KOPT-K1 (cell line): Measurements from ENCODE around the gene ANO5.

ENCODE experiments used
- H3K27ac ChIP-seq: fragments of 200-600 bp; sonication (generic); 2 replicates; pipeline ENCODE4 v1.5.1; 2016; ENCODE audit warnings: antibody characterized with exemption, mild to moderate bottlenecking, low read depth, low read length; ENCODE audit not compliant: poor library complexity, severe bottlenecking
- H3K36me3 ChIP-seq: fragments of 200-600 bp; sonication (generic); 2 replicates; pipeline ENCODE4 v1.5.1; 2017; ENCODE audit warnings: antibody characterized with exemption, mild to moderate bottlenecking, low read length, moderate library complexity; ENCODE audit not compliant: insufficient read depth
- H3K9me3 ChIP-seq: fragments of 200-600 bp; sonication (generic); 2 replicates; pipeline ENCODE4 v1.5.1; 2017; ENCODE audit warnings: antibody characterized with exemption, low read length, mild to moderate bottlenecking; ENCODE audit not compliant: insufficient read depth, poor library complexity, severe bottlenecking

The ANO5 gene, protein sequence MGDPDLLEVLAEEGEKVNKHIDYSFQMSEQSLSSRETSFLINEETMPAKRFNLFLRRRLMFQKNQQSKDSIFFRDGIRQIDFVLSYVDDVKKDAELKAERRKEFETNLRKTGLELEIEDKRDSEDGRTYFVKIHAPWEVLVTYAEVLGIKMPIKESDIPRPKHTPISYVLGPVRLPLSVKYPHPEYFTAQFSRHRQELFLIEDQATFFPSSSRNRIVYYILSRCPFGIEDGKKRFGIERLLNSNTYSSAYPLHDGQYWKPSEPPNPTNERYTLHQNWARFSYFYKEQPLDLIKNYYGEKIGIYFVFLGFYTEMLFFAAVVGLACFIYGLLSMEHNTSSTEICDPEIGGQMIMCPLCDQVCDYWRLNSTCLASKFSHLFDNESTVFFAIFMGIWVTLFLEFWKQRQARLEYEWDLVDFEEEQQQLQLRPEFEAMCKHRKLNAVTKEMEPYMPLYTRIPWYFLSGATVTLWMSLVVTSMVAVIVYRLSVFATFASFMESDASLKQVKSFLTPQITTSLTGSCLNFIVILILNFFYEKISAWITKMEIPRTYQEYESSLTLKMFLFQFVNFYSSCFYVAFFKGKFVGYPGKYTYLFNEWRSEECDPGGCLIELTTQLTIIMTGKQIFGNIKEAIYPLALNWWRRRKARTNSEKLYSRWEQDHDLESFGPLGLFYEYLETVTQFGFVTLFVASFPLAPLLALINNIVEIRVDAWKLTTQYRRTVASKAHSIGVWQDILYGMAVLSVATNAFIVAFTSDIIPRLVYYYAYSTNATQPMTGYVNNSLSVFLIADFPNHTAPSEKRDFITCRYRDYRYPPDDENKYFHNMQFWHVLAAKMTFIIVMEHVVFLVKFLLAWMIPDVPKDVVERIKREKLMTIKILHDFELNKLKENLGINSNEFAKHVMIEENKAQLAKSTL

DNA sequence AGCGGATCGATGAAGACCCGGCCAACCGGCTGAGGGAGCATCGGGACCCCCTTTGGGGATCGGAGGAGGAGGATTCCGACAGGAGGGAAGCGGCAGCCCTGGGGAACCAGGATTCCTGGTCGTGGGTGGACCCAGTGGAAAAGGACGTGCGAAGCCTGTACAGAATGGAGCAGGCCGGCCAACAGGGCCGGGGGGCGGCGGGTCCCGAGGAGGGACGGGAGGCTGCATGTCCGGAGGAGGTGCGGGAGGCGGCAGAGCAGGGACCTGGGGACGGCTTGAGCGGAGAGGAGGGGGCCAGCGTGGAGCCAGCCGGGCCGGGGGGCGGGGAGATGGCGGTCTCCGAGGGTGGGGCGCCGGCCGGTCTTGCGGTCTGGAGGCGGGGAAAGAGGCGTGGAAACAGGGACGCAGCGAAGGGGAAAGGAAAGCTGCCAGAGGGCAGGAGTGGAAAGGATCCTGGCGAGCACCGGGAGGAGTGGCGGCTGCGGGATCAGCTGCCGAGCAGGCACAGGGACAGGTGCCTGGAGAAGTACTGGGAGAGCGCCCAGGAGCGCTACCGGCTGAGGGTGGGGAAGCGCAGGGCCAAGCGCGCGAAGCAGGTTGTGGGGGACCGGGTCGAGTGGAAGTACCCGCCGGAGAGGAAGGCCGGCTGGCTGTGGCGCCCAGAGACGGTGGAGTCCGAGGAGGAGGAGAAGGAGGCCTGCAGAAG is at the start of gene ANO5:
Gene ANO5 (plus strand): TSS at position 444 of the 706 bp plus-strand sequence. CDS start 408 bp downstream, outside the sequence.
- H3K36me3 ChIP-seq, result no peaks in the 10 kb centered on the region
- peaks cover 18% of the 10 kb centered on the region for H3K9me3 ChIP-seq
- H3K27ac ChIP-seq, result no peak within 1 kb of the TSS

DNA sequence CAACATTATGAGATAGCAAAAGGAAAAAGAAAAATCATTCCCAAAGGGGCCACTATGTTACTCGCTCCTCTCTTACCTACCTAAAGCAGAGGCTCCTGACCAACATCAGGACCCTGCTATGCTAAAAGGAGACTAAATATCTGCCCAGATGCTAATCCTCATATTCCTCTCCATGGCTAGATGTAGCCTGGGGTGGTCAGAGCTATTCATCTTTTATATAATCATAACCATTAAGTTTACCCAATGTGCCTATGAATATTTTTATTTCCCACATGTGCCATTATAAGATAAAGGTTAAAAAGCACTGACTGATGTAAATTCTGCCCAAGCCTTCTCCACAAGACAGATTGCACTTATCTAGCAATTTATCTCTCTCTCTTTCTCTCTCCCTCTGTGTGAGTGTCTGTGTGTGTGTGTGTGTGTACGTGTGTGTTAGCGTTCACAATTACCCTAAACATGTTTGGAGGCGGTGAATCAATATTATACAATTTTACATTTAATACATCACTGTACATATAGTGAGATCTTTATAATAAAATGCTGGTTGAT is 41.2 kb upstream of the ANO5 start:
- no peaks in the 10 kb centered on the region for H3K36me3 ChIP-seq
- no peak overlapping the region for H3K27ac ChIP-seq
- H3K9me3 ChIP-seq, result no peaks in the 10 kb centered on the region

DNA sequence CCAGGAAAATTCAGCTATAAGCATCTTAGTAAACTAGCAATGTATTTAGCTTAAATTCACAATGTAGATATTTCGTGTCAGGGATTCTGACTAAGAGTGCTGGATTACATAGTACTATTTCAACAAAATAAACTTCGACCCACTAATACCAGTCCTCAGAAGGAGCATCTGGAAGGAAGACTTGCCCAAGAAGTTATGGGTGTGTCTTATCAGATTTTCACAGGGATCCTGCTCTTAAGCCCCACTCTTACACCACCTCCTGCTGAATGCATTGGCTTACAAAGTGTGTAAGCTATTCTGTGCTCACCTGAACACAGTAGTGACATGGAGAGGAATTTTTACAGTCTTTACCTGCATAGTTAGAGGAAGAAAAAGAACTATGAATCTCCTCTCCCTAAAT is 35.4 kb upstream of the ANO5 start:
- Histone ChIP-seq H3K27ac (no peak overlapping the region), H3K36me3 (no peaks in the 10 kb centered on the region), H3K9me3 (no peaks in the 10 kb centered on the region)

DNA sequence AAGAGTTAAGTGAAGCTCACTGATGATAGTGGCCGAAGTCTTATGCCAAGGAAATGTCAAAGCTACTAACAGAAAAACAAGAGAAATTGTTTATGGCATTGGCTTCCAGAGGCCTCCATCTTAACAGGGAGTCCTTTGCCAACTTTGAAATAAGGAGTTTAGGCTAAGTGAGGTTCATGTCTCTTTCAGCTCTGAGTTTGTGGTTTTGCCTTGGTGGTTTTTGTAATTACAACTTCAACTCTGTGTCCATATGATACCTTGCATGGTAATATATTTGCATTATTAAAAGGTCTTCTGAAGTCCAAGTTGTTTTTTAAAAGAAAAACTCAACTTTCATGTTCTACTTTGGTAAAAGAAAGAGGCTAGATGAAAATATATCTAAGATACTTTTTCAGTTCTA is 31.4 kb upstream of the ANO5 start:
- Histone ChIP-seq H3K9me3 (no peaks in the 10 kb centered on the region), H3K36me3 (no peaks in the 10 kb centered on the region), H3K27ac (no peak overlapping the region)

DNA sequence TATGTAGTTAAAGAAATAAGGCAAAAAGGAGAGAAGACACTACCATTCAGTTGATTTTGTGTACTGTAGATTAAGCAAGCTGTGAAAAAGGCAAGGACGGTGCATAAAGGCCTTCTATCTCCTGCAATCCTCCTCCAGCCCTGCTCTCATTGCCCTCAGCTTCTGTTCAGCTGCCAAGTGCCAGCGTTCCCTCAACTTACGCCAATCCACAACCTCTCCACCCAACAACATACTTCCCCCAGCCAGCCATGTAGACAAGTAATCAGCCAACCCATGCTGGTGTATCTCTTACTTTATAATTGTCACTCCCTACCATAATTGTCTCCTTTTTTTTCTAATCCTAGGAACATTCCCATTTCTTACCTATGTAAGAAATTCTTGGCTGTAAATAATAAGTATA is 30.1 kb upstream of the ANO5 start:
- no peaks in the 10 kb centered on the region for H3K36me3 ChIP-seq
- H3K9me3 ChIP-seq, result no peaks in the 10 kb centered on the region
- no peak overlapping the region for H3K27ac ChIP-seq

DNA sequence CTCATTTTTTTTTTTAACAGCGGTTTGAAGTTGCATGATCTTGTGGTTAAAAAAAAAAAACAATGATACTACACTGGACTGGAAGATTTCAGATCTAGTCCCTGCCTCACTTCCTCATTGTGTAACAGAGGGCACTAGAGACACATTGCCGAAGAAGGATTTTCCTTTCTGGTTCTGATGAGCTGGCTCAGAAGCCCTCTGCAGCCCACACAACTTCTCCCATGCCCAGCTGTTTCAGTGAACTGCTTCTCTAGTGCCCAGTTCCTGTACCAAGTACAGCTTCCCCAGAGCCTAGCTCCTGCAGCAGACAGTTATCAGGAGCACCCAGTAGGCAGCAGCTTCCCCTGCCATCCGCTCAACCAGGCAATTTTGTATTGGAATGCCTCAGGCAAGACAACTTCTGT is 29.5 kb upstream of the ANO5 start:
- no peak overlapping the region for H3K27ac ChIP-seq
- no peaks in the 10 kb centered on the region for H3K36me3 ChIP-seq
- no peaks in the 10 kb centered on the region for H3K9me3 ChIP-seq

DNA sequence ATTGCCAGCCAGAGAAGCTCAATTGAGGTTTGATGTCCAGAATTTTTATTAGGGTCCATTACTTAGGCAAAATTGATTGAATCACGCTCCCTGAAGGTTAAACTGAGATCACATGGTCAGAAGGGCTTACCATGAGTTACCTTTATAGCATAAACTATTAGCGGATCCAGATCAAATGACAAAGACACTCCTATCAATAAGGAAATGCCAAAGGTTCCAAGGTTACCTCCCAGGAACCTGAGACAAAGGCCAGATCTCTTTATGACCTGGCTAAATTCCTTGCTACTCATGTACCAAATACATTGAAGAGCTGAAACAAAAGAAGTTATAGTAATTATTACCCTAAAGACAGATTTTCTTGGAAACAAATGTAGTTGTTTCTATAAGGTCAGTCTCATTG is 27.8 kb upstream of the ANO5 start:
- Histone ChIP-seq H3K9me3 (no peaks in the 10 kb centered on the region), H3K36me3 (no peaks in the 10 kb centered on the region), H3K27ac (no peak overlapping the region)

DNA sequence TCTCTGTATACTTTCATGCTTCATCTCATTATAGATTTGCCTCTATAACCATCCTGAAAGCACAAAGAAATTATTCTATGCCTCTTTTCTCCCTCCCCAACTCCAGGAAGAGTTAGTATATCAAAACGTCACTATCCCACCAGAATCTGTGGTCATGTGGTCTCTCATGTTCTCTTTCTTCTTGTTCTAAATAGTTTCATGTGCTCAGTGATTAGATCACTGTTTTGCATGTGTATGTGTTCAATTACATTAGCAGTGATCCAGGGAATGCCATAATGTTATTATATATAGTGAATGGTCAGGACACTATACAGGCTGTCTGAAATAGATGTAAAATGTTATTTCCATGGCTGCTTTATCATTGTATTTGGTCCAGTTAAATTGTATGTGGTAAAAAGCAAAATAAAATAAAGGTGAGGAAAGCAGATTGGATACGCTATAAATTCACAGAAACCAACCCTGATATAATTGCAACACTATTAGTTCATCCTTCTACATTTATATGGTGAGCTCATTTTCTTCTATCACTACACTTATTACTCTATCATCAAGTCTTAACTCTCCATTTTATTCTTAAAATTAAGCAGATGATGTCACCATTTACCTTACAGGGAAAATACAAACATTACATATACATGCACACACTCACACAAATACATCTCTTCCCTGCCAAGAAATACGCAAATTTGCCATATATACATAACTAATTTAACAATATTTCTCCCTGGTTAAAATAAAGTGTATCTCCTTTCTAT is 26.9 kb upstream of the ANO5 start:
- no peaks in the 10 kb centered on the region for H3K9me3 ChIP-seq
- no peaks in the 10 kb centered on the region for H3K36me3 ChIP-seq
- no peak overlapping the region for H3K27ac ChIP-seq

DNA sequence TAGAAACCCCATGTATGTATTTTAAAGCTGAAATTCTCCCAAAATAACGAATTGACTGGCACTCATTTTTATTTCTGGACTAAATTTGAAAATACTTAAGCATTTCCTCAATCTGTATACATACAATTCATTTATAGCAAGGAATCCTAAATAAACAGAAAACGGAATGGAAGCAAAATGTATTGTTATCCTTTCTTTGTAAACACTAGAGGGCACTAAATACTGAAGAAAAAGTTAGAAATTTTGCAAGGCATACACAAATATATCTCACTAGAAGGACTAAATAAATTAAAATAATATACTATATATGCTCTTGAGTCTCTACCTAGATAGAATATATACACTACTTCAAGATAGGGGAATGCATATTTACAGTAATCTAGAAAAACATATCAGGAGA is 23.1 kb upstream of the ANO5 start:
- Histone ChIP-seq H3K27ac (no peak overlapping the region), H3K36me3 (no peaks in the 10 kb centered on the region), H3K9me3 (no peaks in the 10 kb centered on the region)

DNA sequence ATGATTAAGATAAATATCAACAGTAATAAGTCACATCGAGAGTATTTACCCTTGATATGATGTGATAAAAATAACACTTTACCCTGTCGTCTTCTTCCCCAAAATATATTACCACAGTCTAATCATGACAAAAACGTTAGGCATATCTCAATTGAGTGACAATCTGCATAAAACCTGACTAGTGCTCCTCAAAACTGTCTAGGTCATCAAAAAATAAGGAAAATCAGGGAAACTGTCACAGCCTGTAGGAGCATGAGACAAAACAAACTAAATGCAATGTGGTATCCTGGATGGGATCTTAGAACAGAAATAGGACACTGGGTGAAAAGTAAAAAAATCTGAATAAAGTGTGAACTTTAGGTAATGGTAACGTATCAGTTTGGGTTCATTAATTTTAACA is 19.4 kb upstream of the ANO5 start:
- Histone ChIP-seq H3K27ac (no peak overlapping the region), H3K36me3 (no peaks in the 10 kb centered on the region), H3K9me3 (no peaks in the 10 kb centered on the region)

DNA sequence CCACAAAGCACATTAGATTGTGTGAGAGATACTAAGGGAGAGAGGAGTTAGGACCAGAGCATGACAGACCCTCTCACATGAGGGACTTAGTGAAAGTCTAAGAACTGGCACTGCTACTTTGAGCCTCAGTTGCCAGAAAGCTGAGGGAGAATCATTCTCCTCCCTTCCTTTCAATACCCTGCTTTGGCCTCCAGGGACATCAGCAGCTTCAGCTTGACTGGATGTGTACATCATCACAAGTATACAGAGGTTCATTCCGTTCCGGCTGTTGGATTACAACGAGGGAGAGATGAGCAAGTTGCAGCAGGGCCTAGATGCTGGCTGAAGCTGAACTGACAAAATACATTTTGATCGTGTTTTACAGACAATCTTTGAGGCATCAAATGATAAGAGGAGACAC is 15.7 kb upstream of the ANO5 start:
- no peaks in the 10 kb centered on the region for H3K9me3 ChIP-seq
- no peak overlapping the region for H3K27ac ChIP-seq
- H3K36me3 ChIP-seq, result no peaks in the 10 kb centered on the region

DNA sequence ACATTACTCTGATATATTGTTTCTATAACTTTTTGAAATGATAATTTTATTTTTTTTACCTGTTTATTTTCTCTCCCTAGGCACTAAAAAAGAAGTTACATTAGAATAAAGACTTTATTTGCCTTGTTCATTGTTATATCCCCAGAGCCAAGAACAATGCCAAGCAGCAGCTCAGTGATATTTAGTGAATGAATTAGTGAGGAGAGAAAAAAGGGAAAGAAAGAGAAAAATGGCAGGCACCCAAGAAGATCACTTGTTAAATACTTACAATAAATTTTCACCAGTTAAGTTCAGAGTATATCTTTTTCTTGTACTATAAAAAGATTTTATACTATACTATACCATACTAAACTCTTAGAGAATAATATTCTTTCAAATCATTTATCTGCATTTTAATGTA is 13.3 kb upstream of the ANO5 start:
- Histone ChIP-seq H3K27ac (no peak overlapping the region), H3K36me3 (no peaks in the 10 kb centered on the region), H3K9me3 (no peaks in the 10 kb centered on the region)

DNA sequence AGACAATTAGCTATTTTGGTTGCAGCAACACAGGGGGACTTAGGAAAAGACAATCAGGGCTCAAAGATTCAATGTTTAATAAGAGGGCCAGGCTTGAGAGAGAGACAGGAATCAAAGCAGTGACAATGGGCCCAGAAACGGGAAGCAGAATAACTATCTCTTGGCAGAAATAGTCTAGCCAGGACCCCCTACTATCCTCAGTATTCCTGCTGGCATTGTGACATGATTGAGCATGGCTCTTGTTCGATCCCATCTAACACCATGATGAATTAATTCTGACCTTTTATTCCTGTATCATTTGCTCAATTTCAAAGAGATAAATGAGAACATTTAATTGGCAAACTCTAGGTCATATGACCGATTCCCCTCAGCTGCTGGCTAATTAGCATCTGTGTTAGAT is 12.8 kb upstream of the ANO5 start:
- Histone ChIP-seq H3K9me3 (no peaks in the 10 kb centered on the region), H3K36me3 (no peaks in the 10 kb centered on the region), H3K27ac (no peak overlapping the region)

DNA sequence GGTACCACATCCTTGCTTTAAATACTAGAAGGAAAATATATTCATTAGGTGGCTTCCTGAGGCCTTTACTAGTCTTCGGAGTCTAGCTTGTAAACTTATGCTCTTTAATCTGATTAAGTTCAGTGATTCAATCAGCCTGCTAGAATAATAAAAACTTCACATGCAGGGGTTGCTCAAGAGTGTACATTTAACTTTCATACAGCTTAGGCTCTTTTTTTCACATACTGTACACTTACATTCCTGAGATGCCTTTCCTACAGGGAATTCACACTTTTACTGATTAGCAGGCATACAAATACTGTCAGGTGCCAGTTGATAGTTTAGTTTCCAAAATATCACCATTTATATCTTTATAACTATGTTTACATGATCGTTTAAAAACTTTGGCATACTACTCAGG is 3.2 kb upstream of the ANO5 start:
- Histone ChIP-seq H3K27ac (no peak overlapping the region), H3K9me3 (peaks cover 18% of the 10 kb centered on the region)

More for the DNA sequence above, 3.2 kb upstream of the ANO5 start:
- H3K36me3 ChIP-seq, result no peaks in the 10 kb centered on the region
